ENCODE measurements around the gene SET.

SET gene

DNA sequence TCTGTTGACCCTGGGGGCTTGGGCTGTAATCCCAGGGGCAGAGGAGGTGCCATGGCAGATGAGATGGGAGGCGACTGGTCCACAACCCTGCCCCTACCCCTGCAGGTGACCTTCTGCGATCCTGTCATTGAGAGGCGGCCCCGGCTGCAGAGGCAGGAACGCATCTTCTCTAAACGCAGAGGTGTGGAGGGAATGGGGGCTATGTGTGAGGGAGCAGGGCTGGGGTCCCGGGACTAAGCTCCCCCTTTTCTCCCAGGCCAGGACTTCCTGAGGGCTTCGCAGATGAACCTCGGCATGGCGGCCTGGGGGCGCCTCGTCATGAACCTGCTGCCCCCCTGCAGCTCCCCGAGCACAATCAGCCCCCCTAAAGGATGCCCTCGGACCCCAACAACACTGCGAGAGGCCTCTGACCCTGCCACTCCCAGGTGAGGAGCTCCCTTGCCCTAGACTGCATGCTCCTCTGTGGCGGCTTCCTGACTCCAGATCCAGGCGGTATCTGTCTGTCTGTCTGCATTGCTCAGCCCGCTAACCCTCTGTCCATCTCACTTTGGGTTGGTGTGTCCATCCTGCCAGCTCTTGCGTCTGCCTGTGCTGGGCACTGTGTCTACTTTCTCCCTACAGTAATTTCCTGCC is 25.0 kb downstream of the SET start:
- DNase-seq, result no peak

DNA sequence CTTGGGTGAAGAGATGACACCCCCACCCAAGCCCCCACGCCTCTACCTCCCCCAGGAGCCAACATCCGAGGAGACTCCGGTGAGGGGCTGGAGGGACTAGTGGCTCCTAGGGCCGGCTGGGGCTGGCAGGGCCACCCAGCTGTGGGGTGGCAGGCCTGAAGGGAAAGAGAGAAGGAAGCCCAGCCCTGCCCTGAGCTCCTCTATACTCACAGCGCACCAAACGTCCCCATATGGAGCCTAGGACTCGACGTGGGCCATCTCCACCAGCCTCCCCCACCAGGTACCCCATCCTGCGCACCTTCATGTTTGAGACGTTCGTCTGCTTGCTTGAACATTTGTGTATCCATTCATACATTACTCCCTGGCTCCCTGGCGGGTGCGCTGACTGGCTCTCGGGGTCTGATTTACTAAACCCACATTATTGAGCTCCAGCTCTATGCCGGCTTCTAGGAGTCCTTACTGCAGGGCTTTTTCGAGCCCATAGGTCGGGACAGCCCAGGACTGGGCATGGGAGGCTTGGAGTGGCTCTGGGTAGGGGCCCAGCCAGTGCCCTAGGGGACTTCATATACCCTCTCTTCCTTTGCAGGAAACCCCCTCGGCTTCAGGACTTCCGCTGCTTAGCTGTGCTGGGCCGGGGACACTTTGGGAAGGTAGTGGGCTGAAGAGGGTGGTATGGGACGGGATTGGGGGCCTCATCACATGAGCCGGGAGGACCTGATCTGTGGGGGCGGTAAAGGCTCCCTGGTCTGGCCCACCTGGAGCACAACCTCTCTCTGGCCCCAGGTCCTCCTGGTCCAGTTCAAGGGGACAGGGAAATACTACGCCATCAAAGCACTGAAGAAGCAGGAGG is 25.8 kb downstream of the SET start:
- no peak for DNase-seq

DNA sequence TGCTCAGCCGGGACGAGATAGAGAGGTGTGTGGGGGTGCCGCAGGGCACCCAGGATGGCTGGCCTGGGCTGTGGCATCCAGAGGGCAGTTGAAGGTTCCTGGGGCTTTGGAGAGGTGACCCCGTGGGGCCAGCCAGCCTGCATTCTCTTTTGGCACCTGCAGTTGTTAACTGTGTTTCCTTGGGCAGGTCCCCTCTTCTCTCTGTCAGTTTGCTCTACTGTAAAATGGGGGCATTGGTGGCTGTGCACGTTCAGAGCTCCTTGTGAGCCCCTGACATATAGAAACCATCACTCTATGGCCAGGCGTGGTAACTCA is 26.4 kb downstream of the SET start:
- DNase-seq, result no peak

DNA sequence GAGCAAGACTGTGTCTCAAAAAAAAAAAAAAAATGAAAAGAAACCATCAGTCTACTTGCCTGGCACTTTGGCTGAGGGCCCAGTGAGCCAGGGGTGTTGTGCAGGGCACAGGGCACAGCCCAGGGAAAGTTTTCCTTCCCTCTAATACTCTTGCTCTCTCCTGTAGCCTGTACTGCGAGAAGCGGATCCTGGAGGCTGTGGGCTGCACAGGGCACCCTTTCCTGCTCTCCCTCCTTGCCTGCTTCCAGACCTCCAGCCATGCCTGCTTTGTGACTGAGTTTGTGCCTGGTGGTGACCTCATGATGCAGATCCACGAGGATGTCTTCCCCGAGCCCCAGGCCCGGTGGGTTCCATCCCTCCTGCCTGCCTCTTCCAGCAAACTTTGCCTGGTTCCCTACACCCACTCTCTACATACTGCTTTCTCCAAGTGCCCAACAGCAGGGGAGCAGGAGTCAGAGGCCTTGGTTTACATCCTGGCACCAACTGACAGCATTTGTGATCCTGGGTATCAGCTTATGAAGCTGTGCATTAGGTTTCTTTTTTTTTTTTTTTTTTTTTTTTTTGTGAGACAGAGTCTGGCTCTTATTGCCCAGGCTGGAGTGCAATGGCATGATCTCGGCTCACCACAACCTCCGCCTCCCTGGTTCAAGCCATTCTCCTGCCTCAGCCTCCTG is 27.7 kb downstream of the SET start:
- DNase-seq, result no peak

DNA sequence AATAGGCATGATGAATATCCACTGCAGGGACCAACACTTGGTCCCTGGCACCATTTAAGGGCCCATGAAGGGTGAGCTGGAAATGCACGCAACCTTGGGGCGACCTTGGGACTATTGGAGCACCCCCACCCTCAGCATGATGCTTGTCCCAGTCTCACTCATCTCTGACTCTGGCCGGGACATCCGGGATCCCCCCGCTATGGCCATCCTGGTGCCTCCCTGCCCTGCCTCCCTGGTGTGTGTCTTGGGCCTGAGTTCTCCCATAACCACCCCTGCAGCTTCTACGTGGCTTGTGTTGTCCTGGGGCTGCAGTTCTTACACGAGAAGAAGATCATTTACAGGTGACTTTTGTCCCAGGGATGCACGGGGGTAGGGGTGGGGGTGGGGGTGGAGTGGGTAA is 29.0 kb downstream of the SET start:
- DNase-seq, result no peak

DNA sequence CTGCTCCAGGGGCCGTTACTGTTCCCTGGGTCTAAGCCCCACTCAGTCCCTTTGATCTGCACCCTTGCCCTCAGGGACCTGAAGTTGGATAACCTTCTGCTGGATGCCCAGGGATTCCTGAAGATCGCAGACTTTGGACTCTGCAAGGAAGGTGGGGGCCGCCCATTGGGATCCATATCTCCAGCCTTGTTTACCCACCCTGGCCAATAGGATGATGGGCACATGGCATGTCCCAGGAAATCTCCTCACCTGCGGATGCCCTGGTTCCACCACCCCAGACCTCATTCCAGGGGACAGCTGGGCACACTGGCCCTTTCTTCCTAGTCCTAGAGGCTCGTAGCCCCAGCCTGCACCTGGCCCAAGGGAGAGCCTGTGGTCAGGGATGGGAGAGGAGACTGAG is 29.5 kb downstream of the SET start:
- no peak for DNase-seq

DNA sequence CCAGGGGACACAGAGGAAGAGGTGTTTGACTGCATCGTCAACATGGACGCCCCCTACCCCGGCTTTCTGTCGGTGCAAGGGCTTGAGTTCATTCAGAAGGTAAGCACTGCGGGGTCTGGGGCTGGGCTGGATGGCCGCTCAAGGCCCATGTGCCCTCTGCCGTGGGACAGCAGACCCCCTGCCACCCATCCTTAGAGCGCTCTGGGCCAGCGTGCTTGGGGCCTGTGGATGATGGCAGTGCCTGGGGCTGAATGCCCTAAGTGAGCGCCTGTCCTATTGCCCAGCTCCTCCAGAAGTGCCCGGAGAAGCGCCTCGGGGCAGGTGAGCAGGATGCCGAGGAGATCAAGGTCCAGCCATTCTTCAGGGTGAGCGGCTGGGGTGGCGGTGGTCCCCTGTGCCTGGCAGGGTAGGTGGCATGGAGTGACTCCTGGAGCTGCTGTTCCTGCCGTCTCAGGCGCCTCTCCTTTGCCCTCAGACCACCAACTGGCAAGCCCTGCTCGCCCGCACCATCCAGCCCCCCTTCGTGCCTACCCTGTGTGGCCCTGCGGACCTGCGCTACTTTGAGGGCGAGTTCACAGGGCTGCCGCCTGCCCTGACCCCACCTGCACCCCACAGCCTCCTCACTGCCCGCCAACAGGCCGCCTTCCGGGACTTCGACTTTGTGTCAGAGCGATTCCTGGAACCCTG is 31.0 kb downstream of the SET start:
- DNase-seq, result no peak

DNA sequence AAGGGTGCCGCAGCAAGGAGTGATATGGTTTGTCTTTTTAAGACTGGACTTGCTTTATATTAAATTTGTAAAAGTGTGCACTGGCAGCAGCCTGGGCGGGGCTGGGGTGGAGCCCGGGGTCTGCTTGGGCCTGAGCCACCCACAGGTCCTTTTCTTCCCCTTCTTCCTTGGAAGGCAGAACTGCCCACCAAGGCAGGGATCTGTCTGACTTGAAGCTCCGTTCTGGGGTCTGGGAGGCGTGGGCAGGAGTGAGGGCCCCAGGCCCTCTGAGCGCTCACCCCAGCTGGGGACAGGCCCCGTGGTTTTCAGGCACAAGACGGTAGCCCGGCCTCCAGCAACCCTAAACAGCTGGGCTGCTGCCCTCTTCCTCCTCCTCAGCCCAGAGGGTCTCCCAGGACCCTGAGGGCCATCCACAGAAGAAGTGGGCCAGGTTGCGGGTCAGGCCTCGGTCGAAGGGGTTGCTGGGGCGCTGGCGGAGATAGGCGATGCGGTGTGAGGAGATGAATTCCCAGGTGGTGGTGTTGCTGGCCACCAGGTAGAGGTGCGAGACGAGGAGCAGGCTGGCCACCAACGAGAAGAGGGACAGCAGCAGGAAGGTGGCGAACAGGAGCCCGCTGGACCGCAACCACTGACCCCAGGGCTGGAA is 31.9 kb downstream of the SET start:
- no peak for DNase-seq

DNA sequence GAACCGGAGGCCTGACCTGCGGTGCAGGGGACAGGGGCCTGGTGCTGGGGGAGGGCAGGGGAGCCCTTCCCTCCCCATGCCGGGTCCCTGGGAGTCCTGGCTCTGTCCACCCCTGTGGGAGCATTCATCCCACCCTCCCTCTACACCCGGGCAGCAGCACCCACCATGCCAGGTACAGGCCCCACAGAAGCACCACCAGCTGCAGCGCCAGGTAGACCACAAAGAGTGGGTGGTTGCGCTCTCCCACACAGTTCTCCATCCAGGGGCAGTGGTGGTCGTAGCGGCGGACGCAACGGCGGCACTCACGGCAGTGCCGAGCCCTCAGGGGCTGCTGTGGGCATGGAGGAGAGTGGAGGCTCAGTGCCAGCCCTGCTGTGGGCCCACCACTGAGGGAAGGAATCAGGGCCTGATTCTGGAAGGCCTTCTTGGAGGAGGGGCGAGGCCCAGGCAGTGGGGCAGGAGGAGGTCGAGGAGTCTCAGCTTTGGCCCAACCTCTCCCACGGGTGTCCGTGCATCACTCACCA is 32.5 kb downstream of the SET start:
- no peak for DNase-seq

DNA sequence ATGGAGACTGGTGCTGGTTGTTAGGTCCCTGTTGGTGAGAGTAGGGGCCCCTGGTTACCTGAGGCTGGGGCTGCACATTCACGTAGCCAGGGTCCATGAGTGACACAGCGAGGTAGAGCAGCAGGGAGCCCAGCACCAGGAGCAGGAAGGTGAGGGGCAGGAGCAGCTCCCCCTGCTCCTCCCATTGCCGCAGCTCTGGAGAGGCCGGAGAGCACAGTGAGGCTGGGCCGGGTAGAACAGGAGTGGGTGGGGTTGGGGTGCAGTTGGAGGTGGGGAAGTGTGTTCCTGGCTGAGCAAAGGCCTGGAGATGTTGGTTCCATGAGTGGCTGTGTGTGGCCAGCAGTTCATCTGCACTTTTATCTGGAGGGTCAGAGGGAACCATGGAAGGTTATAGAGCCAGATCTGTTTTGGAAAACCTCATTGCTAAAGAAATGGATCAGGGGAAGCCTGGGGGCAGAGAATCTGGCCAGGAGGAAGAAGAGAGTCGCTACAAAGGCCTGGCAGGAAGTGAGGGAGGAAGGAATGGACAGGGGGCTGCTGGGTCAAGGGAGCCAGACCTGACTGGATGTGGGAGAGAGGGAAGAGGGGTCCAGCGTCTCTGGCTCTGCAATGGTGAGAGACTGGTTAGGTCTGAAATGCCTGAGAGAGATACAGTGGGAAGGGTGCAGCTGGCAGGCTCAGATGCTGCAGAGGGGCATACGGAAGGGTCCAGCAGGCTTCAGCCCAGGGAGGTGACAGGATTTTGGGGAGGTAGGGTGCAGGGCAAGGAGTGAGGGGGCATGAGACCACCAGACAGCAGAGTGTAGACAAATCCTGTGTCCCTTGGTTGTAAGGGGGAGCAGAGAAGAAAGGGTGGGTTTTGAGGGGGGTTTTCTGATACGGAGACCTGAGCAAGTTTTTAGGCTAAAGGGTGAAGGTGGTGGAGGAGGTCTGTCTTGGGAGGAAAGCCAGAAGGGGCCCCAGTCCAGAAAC is 33.6 kb downstream of the SET start:
- no peak for DNase-seq

DNA sequence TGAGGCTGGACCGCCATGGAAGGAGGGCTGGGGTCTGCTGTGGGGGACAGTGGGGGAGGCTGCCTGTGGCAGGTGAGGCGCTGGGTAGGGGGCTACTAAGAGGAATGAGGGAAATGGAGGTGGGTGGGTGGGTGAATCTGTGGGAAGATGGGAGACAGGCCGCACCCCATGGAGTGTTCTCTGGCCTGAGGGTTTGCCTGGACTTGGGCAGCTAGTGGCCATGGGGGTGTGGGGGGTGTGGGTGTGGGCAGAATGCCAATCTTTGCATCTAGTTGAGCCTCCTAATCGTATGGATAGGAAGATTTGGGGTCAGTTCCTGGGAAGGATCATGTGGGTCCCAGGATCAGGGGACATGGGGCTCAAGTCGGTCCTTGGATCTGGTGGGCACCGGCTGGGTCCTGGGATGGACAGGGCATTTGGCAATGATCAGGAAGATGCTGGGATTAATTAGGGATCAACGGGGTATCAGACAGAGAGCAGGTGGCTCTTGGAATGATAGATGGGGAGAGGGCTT is 34.4 kb downstream of the SET start:
- DNase-seq, result no peak

DNA sequence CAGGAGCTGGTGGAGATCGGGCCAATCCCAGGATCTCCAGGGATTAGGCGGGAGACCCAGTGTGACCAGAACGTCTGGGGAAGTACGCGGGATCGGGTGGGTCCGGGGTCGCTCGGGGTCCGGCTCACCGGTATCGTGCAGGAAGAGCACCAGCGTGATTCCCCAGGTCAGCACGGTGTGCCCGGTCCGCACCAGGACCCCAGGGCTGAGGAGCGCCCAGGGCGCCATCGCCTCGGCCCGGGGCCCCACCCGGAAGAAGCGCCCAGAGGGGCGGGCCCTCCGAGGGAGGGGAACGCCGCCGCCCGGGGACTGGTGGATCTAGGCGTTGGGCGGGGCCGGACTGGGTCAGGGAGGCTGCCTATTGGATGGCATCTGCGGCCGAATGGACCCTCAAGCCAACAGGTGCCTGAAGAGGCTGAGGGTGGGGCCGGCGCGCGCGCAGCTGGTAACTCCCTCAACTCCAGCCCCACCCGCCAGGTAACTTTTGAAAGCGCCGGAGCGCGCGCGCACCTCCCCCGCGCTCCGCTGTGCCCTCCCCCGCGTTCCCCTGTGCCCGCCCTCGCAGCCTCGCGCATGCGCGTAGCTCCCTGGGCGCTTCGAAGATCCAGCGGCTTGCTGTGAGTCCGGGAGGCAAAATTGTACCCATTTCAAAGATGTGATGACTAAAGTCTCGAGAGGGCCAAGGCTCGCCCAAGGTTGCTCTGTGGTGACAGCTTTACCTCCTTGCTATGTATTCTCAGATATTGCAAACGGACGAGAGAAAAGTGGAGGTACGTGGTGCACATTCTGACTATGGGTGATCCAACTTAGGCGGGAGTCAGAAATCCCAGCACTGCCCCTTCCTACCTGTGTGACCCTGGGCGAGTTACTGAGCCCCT is 35.1 kb downstream of the SET start, which contains the start of gene ZDHHC12:
ZDHHC12 (minus strand) TSS at position 262 of the 878 bp plus-strand sequence; CDS start at position 228, 34 bp downstream.
- peak; percentile 99 for DNase-seq

DNA sequence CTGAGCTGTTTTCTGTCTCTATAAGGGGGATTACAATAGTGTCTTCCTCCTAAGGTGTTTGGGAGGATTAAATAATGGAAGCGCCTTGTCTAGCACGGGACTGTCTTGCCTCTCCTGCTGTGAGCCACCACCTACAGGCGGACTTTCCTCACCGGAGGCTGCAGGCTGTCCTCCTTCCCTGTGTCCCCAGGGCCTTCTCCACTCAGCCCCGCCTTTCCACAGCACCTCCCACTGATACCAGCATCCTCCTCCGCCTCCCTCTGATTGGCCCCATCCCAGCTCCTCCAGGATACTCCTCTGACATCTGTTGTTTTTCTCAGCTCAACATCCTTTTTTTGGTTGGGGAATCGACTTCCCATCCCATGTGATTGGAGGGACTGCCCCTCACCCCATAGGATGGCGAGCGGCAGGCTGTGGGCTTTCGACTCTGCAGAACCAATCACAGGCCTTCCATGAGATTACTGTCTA is 35.8 kb downstream of the SET start:
- DNase-seq, result peak; percentile 18

DNA sequence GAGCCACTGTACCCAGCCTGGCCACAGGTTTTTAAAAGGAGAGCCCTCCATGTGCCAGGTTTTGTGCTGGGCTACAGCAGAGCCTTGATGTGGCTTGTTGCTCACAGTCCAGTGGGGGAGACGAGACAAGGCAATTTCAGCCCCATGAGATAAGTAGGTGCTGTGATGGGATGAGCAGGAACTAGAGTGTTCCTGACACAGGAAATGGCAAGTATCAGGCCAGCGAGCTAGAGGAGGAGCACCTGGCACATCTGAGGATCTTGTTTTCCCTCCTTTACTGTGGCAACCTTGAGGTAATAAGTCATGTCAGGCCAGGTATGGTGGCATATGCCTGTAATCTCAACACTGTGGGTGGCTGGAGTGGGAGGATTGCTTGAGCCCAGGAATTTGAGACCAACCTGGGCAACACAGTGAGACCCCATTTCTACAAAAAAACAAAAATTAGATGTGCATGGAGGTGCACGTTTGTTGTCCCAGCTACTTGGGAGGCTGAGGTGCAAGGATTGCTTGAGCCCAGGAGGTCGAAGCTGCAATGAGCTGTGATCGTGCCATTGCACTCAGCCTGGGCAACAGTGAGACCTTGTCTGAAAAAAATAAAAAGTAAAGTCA is 38.7 kb downstream of the SET start:
- no peak for DNase-seq

DNA sequence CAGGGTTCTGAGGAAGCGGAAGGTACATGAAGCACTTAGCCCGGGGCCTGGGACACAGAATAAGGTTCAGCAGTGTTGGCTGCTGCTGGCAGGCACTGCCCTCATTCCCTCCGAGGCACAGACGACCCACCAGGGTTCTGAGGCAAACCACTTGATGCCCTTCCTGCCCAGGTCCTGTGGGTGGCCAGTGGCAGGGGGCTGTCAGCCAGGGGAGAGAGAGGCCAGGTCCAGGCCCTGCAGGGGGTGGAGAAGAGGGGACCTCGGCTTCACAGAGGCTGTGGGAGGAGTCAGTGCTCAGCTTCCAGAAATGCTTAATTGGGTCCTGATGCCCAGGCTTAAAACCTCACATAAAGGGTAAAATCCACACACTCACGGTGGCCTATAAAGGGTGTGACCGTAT is 39.3 kb downstream of the SET start:
- no peak for DNase-seq

DNA sequence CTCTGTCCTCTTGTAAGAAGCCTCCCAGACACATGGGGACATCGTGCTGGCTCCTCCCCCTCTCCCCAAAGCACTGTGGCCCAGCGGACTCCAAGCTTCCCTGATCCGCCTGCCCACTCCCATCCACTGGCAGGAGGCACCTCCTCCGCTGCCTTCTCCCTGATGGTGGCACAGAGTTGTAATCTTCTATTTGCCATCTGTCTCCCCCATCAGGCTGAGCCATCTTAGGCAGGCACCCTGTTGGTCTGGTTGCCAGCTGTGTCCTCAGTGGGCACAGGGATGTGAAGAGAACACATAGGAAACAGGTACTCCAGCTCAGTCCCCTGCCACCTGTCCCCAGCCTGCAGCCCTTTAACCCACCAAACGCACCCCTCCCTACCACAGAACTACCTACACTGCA is 40.3 kb downstream of the SET start:
- DNase-seq, result no peak

DNA sequence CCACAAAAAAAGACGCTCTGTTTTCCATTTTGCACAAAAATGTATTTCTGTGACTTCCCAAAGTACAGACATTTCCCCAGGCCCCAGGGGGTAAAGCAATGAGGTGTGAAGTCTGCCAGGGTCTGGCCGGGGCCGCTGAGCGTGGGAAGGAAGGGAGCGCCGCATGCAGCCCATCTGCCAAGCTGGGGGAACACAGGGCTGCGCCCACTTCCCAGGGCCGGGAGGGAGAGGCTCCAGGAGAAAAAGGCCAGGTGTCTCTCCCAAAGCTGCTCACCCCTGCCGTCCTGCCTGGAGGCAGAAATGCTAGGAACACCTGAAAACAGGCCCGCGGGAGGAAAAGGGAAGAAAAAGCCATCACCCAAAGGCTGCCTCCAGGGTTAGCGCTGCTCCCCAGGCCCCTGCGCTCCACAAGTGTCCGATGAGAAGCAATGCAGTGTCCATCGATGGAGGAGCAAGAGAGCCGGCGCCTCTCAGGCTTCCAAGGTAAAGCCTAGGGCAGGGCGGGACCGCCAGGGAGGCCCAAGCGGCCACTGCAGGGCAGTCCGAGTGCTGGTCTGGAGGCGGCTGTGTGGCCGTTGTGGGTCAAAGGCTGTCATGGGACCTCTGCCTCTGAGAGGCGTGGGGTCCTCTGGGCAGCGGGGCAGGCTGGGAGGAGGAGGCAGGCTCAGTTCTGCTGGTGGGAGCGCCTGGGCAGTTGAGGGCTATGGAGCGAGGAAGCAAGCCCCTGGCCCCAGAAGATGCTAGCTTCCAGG is 40.9 kb downstream of the SET start:
- no peak for DNase-seq

DNA sequence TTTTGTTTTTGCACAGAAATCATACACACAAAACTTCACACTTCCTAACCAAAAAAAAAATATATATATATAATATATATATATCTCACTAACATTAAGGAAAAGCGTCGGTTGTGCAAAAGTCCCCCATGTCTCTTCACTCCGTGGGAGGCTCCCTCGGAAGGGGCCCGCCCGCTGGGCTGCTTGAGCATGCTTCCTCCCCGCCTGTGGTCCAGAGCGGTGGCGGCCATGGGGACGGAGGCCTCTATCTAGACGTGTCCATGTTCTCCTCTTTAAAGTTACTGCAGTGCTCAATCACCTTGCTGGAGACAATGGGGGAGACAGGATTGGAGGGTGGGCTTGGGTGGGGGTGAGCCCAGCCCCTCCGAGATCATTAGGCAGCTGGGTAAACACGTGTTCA is 42.1 kb downstream of the SET start:
- DNase-seq, result no peak

DNA sequence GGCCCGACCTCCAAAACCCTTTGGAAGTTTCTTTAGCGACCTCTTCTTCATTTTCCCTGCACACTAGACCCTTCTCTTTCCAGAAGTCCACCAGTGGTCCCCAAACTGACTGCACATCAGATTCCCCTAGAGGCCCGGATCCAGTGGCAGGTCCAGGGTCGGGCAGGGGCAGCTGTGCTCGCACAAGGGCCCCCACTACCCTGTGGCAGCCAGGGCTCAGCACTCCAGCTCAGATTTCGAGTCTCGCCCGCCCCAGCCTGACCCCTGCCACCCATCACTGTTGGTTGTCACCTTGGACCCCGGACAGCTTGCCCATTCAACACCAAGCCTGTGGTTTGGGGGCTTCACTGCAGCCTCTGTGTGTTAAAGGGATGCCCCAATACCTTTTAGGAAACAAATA is 42.7 kb downstream of the SET start:
- DNase-seq, result no peak

All from activated CD4-positive, alpha-beta T cell treated with anti-CD3 and anti-CD28 coated beads, Interleukin-2, amount 50 U/mL, for 1 hour (primary cell).